Upper lobe of left lung (tissue), 6 donors: ENCODE results near the gene MRPS15. TPM values are rescaled to one million over a fixed set of nuclear protein-coding genes. Genes with fewer than 3 reads are reported as not detected.
"Not testable (repeated sequence)": the region's sequence is repeated elsewhere in the genome, so short reads cannot be mapped to it uniquely, and the experiment has no call there.

ENCODE experiments used
- ATAC-seq, 2 donors: fragments of 200-7000 bp; cut with Tn5 transposase; one replicate each; pipeline ENCODE4 v1.9.1; 2022; ENCODE audit warnings: mild to moderate bottlenecking in 2 of 2, moderate library complexity in 2 of 2; ENCODE audit not compliant: low FRiP score in 2 of 2
- DNase-seq, 2 donors: peaks; one replicate each; pipeline ENCODE4 v3.0.0-alpha.2; 2019 to 2020
- H3K27ac ChIP-seq, 4 donors: fragments of 200-600 bp; sonication (generic); one replicate each; pipeline ENCODE4 v1.5.1; 2016 to 2019
- H3K27me3 ChIP-seq, 4 donors: fragments of 200-600 bp; sonication (generic); one replicate each; pipeline ENCODE4 v1.5.1; 2017 to 2019
- H3K36me3 ChIP-seq, 4 donors: fragments of 200-600 bp; sonication (generic); one replicate each; pipeline ENCODE4 v1.5.1; 2016 to 2019
- H3K4me1 ChIP-seq, 4 donors: fragments of 200-600 bp; sonication (generic); one replicate each; pipeline ENCODE4 v1.5.1; 2018 to 2019
- H3K4me3 ChIP-seq, 4 donors: fragments of 200-600 bp; sonication (generic); one replicate each; pipeline ENCODE4 v1.5.1; 2017 to 2019; ENCODE audit warnings: mild to moderate bottlenecking in 2 of 4, moderate library complexity in 1 of 4
- H3K9me3 ChIP-seq, 4 donors: fragments of 200-600 bp; sonication (generic); one replicate each; pipeline ENCODE4 v1.5.1; 2018 to 2019
- EP300 ChIP-seq, 4 donors: sonication (generic); formaldehyde crosslinking; IDR thresholded peaks; one replicate each; pipeline ENCODE4 v1.5.1; 2017; ENCODE audit warnings: antibody characterized with exemption in 4 of 4, control low read depth in 2 of 4
- POLR2A ChIP-seq, 4 donors: fragments of 450-650 bp; IDR thresholded peaks; one replicate each; pipeline ENCODE4 v1.5.1; 2016 to 2017; ENCODE audit warnings: antibody characterized with exemption in 4 of 4, mild to moderate bottlenecking in 2 of 4
- POLR2AphosphoS5 ChIP-seq, 2 donors: sonication (generic); formaldehyde crosslinking; IDR thresholded peaks; one replicate each; pipeline ENCODE4 v1.5.1; 2017; ENCODE audit warnings: antibody characterized with exemption in 2 of 2
- WGBS, 2 donors: methylation state at CpG; one replicate each; pipeline ENCODE4 v1.1.5; 2017 to 2018; 5-methylcytosine and 5-hydroxymethylcytosine counted together
- total RNA-seq, 6 donors: library from RNA; depleted of rRNA in 4 of 6; stranded (reverse); fragments of >200 nt in 4 of 6; gene quantifications; one replicate each; pipeline versions ENCODE4 v1.1.0 to v1.2.1, GENCODE V29; 2016 to 2021
- TF ChIP-seq, protein P1 (sequence below), 6 experiments: fragments of 450-650 bp in 4 of 6; fragments of 200-600 bp in 2 of 6; sonication (generic) in 2 of 6; IDR thresholded peaks; one replicate each; pipeline ENCODE4 v1.5.1; 2016 to 2019; ENCODE audit warnings: antibody characterized with exemption in 6 of 6
- donor health status: DM: no; HTN: no; CAD: no; lungs with moderate emphysema.
- donor health status: DM: no; HTN: yes; CAD: no; lungs with severe emphysema.

MRPS15 gene
- total RNA-seq, 6 donors from 2014 or later, result 43.0 to 83.6 (median 66.1) TPM

DNA sequence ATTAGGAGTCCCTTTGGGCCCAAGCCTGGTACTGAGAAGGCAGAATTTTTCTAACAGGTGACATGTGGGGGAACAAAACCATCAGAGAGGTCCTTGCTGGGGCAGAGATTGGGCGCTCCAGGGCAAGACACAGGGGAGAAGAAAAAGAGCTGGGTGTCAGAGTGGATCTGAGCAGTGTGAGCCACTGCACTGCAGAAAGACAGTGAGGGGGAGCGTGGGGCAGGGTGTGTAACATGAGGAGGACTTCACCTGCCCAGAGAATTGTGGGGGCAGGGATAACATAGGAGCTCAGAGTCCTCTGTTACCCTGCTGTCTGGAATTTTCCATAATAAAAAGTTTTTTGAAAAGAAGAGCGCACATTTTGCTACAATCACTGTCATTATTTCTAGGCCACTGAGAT lies 44.1 kb upstream of the MRPS15 start:
- no peaks in the 10 kb centered on the region for H3K9me3 ChIP-seq
- no peak for ATAC-seq
- DNase-seq, result no peak
- no peaks in the 10 kb centered on the region for H3K27me3 ChIP-seq
- TF ChIP-seq POLR2A (IDR thresholded peaks at IDR 0.05), result no peak
- no peak for TF ChIP-seq EP300 (IDR thresholded peaks at IDR 0.05)
- TF ChIP-seq POLR2AphosphoS5 (IDR thresholded peaks at IDR 0.05), result no peak
- TF ChIP-seq, protein P1, sequence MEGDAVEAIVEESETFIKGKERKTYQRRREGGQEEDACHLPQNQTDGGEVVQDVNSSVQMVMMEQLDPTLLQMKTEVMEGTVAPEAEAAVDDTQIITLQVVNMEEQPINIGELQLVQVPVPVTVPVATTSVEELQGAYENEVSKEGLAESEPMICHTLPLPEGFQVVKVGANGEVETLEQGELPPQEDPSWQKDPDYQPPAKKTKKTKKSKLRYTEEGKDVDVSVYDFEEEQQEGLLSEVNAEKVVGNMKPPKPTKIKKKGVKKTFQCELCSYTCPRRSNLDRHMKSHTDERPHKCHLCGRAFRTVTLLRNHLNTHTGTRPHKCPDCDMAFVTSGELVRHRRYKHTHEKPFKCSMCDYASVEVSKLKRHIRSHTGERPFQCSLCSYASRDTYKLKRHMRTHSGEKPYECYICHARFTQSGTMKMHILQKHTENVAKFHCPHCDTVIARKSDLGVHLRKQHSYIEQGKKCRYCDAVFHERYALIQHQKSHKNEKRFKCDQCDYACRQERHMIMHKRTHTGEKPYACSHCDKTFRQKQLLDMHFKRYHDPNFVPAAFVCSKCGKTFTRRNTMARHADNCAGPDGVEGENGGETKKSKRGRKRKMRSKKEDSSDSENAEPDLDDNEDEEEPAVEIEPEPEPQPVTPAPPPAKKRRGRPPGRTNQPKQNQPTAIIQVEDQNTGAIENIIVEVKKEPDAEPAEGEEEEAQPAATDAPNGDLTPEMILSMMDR (IDR thresholded peaks at IDR 0.05), result no peak
- no peak overlapping the region for H3K27ac ChIP-seq
- no peak overlapping the region for H3K4me3 ChIP-seq
- no peaks in the 10 kb centered on the region for H3K36me3 ChIP-seq
- no peaks in the 10 kb centered on the region for H3K4me1 ChIP-seq
- 79 to 91% methylated on average over 3 of the region's 3 CpGs for WGBS, 2 donors

DNA sequence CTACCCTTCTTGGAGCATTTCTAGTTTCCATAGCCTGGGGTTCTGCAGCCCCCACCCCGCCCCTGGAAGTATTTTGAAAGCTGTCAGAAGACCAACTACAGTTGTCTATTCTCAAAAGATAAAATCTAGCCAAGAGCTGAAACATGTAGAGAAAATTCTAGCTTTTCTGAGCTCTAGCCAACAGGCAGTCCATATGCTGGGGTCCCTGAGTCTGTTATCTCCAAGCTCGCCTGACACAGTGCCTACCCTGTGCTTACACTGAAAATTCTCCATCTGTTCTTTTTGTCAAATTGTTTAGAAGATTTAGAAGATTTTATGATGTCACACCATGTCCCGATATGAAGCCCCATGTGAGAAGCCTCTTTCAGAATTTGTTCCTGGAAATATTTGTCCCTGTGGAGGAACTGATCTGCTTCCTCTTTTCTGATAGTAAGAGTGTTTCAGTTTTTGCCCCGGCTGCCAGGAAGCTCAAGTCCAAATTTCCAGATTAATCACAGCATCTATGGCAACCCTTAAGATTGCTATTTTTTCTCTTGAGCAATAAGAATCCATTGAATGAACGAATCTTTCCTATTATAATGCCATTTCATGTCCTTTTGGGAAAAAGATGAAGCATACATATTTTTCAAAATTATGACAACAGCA lies 42.2 kb upstream of the MRPS15 start:
- no peak for ATAC-seq
- TF ChIP-seq POLR2A (IDR thresholded peaks at IDR 0.05) (no peak), EP300 (IDR thresholded peaks at IDR 0.05) (no peak), POLR2AphosphoS5 (IDR thresholded peaks at IDR 0.05) (no peak)
- TF ChIP-seq, protein P1 (IDR thresholded peaks at IDR 0.05), result no peak

DNA sequence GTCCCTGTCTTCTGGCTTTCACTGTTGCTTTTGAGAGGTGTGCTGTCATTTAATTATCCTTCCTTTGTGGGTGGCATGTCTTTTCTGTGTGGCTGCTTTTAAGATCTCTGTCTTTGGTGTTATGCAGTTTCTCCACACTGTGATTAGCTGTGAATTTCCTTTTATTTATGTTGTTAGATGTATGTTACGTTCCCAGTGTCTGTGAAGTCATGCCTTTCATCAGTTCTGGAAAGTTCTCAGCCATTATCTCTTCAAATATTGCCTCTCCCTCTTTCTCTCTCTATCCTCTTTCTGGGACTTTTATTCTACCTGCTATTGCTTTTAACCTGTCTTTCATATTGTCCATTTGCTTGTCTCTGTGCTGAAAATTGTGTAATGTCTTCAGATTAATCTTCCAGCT lies 39.5 kb upstream of the MRPS15 start:
- 50 to 56% methylated on average over 1 of the region's 1 CpG for WGBS, 2 donors
- no peak for ATAC-seq

More for the DNA sequence above, 42.2 kb upstream of the MRPS15 start:
- no peak overlapping the region for H3K27ac ChIP-seq
- 54 to 57% methylated on average over 5 of the region's 5 CpGs for WGBS, 2 donors
- peak in 1 of 2 donors; percentile 12 for DNase-seq
- no peaks in the 10 kb centered on the region for H3K27me3 ChIP-seq
- H3K36me3 ChIP-seq, result no peaks in the 10 kb centered on the region
- no peaks in the 10 kb centered on the region for H3K4me1 ChIP-seq
- no peaks in the 10 kb centered on the region for H3K9me3 ChIP-seq
- H3K4me3 ChIP-seq, result no peak overlapping the region

DNA sequence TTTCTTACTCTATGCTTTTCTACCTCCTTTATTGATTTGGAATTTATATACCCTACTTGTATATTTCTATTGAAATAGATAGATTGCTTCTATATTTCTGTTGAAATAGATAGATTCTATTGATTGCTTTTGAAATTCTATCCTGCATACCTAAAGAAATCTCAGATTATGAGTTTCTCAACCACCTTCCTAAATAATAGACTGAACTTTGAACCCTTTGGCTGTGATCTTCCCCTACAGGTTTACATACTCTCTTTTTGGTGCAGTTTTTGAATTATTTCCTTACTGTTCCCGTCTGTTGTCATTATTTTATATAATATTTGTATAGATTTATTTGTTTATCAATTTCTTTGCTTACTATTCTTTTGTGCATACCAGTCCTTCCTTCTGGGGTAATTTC lies 39.0 kb upstream of the MRPS15 start:
- Histone ChIP-seq H3K9me3 (no peaks in the 10 kb centered on the region), H3K4me3 (no peak overlapping the region), H3K4me1 (no peaks in the 10 kb centered on the region), H3K36me3 (no peaks in the 10 kb centered on the region), H3K27ac (no peak overlapping the region), H3K27me3 (no peaks in the 10 kb centered on the region)
- TF ChIP-seq, protein P1 (IDR thresholded peaks at IDR 0.05), result no peak
- TF ChIP-seq EP300 (IDR thresholded peaks at IDR 0.05), result no peak
- TF ChIP-seq POLR2AphosphoS5 (IDR thresholded peaks at IDR 0.05), result no peak
- TF ChIP-seq POLR2A (IDR thresholded peaks at IDR 0.05), result no peak
- WGBS, 2 donors, result 54 to 62% methylated on average over 1 of the region's 1 CpG
- DNase-seq, result no peak
- no peak for ATAC-seq

More for the DNA sequence above, 39.5 kb upstream of the MRPS15 start:
- Histone ChIP-seq H3K4me1 (no peaks in the 10 kb centered on the region), H3K9me3 (no peaks in the 10 kb centered on the region), H3K4me3 (no peak overlapping the region), H3K36me3 (no peaks in the 10 kb centered on the region), H3K27ac (no peak overlapping the region), H3K27me3 (no peaks in the 10 kb centered on the region)
- DNase-seq, result no peak
- TF ChIP-seq, protein P1 (IDR thresholded peaks at IDR 0.05), result no peak
- no peak for TF ChIP-seq POLR2AphosphoS5 (IDR thresholded peaks at IDR 0.05)
- TF ChIP-seq POLR2A (IDR thresholded peaks at IDR 0.05), result no peak
- TF ChIP-seq EP300 (IDR thresholded peaks at IDR 0.05), result no peak

DNA sequence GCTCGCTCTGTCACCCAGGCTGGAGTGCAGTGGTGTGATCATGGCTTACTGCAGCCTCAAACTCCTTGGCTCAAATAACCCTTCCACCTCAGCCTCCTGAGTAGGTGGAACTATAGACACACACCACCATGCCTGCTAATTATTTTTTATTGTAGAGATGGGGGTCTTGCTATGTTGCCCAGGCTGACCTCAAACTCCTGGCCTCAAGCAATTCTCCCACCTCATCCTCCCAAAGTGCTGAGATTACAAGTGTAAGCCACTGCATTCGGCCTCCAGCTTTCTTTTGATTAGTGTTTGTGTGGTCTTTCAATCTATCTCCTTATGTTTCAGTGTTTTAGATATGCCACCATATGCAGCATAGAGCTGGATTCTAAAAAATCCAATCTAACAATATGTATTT lies 38.4 kb upstream of the MRPS15 start:
- H3K9me3 ChIP-seq, result no peaks in the 10 kb centered on the region
- ATAC-seq, result no peak
- TF ChIP-seq POLR2A (IDR thresholded peaks at IDR 0.05) (no peak), EP300 (IDR thresholded peaks at IDR 0.05) (no peak), POLR2AphosphoS5 (IDR thresholded peaks at IDR 0.05) (no peak)
- TF ChIP-seq, protein P1 (IDR thresholded peaks at IDR 0.05), result no peak
- H3K4me3 ChIP-seq, result no peak overlapping the region
- WGBS, 2 donors, result 88 to 90% methylated on average over 2 of the region's 2 CpGs
- H3K27me3 ChIP-seq, result no peaks in the 10 kb centered on the region
- no peaks in the 10 kb centered on the region for H3K4me1 ChIP-seq
- DNase-seq, result no peak
- no peak overlapping the region for H3K27ac ChIP-seq
- H3K36me3 ChIP-seq, result no peaks in the 10 kb centered on the region

DNA sequence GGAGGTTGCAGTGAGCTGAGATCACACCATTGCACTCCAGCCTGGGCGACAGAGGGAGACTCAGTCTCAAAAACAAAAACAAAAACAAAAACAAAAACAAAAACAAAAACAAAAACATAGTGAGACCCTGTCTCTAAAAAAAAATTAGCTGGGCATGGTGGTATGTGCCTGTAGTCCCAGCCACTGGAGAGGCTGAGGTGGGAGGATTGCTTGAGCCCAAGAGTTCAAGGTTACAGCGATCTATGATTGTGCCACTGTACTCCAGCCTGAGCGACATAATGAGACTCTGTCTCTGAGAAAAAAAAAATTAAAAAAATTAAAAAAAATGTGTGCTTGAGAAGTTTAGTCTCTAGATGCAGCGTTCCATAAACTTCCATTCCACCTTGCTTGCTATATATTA lies 37.7 kb upstream of the MRPS15 start:
- WGBS, 2 donors, result 92 to 94% methylated on average over 4 of the region's 4 CpGs
- not testable (repeated sequence) for DNase-seq, H3K4me3 ChIP-seq, H3K4me1 ChIP-seq, H3K36me3 ChIP-seq, H3K27ac ChIP-seq, H3K9me3 ChIP-seq, ATAC-seq, H3K27me3 ChIP-seq
